WERI-Rb-1 (cell line): ENCODE data around the gene ATP5F1E.
A peak's percentile ranks its signal among the peaks of the same experiment; 100 is the strongest.

Experiments
- DNase-seq: peaks from one replicate; pipeline ENCODE4 v3.0.0-alpha.2; 2020
- H3K27ac ChIP-seq: fragments of 250-450 bp; sonication (Bioruptor Pico); 2 replicates; pipeline ENCODE4 v1.5.1; 2020; ENCODE audit warnings: mild to moderate bottlenecking, moderate library complexity
- H3K27me3 ChIP-seq: fragments of 250-450 bp; sonication (Bioruptor Pico); 2 replicates; pipeline ENCODE4 v1.5.1; 2021; ENCODE audit warnings: mild to moderate bottlenecking, low read depth, moderate library complexity; ENCODE audit not compliant: insufficient read depth, severe bottlenecking
- H3K36me3 ChIP-seq: fragments of 250-450 bp; sonication (Bioruptor Pico); 2 replicates; pipeline ENCODE4 v1.5.1; 2020; ENCODE audit warnings: mild to moderate bottlenecking, moderate library complexity
- H3K4me3 ChIP-seq: 2 replicates; pipeline ENCODE4 v1.5.1; 2011; ENCODE audit warnings: low read depth, mild to moderate bottlenecking, control low read depth, low read length
- H3K9me3 ChIP-seq: fragments of 250-450 bp; sonication (Bioruptor Pico); 2 replicates; pipeline ENCODE4 v1.5.1; 2021; ENCODE audit warnings: mild to moderate bottlenecking, moderate library complexity; ENCODE audit not compliant: severe bottlenecking
- TF ChIP-seq, protein P1 (sequence below): IDR thresholded peaks from 2 replicates; pipeline ENCODE4 v1.5.1; 2011; ENCODE audit warnings: low read depth, mild to moderate bottlenecking, control low read depth, inconsistent platforms, low read length

ATP5F1E gene

DNA sequence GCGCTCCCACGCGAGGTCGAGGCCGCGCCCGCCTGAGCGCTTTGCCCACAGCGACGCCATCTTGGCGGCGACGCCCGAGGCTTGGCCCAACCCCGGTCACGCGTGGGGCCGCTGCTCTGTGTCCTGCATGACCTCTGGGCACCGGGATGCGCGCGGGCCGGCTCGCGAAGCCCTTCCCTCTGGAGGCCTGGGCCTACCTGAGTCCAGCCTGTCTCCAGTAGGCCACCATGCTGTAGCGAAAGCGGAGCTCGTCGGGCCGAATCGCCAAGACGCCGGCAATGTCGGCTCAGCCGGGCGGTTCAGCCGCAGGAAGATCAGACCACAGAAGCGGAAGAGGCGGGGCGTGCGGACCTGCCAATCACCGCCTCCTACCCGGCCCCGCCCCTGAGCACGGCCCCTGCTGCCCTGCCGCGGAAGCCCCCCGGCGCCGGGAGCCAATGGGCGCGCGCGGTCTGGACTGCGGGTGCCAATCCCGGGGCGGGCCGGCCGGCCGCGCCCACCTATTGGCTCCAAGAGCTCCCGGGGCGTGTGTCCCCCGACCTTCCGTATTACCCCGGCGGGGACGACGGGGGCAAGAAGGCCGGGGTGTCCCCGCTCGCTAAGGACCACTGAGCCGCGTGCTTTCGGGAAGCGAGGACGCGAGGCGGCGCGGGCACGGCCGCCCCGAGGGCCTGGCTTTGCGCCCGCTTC lies at the start of gene ATP5F1E:
Gene ATP5F1E, minus strand, starts transcription at position 313 of the 690 bp plus-strand sequence. Its CDS starts 84 bp downstream, at position 229.
- H3K36me3 ChIP-seq, result peaks cover 80% of the 10 kb centered on the region

DNA sequence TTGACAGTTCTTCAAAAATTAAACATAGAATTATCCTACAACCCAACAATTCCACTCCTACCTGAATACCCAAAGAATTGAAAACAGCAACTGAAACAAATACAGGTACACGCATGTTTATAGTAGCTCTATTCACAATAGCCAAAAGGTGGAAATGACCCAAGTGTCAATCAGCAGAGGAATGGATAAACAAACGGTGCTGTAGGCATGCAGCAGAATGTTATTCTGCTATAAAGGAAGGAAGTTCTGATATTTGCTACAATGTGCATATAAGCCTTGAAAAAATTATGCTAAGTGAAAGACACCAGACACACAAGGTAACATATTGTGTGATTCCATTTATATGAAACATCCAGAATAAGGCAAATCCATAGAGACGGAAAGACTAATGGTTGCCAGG lies 48.9 kb upstream of the ATP5F1E start:
- H3K27ac ChIP-seq, result no peak overlapping the region
- H3K9me3 ChIP-seq, result no peaks in the 10 kb centered on the region
- no peaks in the 10 kb centered on the region for H3K27me3 ChIP-seq
- no peak for DNase-seq
- TF ChIP-seq, protein P1, sequence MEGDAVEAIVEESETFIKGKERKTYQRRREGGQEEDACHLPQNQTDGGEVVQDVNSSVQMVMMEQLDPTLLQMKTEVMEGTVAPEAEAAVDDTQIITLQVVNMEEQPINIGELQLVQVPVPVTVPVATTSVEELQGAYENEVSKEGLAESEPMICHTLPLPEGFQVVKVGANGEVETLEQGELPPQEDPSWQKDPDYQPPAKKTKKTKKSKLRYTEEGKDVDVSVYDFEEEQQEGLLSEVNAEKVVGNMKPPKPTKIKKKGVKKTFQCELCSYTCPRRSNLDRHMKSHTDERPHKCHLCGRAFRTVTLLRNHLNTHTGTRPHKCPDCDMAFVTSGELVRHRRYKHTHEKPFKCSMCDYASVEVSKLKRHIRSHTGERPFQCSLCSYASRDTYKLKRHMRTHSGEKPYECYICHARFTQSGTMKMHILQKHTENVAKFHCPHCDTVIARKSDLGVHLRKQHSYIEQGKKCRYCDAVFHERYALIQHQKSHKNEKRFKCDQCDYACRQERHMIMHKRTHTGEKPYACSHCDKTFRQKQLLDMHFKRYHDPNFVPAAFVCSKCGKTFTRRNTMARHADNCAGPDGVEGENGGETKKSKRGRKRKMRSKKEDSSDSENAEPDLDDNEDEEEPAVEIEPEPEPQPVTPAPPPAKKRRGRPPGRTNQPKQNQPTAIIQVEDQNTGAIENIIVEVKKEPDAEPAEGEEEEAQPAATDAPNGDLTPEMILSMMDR, result no peak
- no peak overlapping the region for H3K4me3 ChIP-seq
- no peaks in the 10 kb centered on the region for H3K36me3 ChIP-seq

More for the DNA sequence above, at the start of gene ATP5F1E:
- DNase-seq, result peak; percentile 96
- H3K4me3 ChIP-seq, result peak within 1 kb of the TSS; percentile 84
- no peaks in the 10 kb centered on the region for H3K9me3 ChIP-seq
- H3K27ac ChIP-seq, result peak within 1 kb of the TSS; percentile 90
- H3K27me3 ChIP-seq, result no peaks in the 10 kb centered on the region
- TF ChIP-seq, protein P1, result no peak

DNA sequence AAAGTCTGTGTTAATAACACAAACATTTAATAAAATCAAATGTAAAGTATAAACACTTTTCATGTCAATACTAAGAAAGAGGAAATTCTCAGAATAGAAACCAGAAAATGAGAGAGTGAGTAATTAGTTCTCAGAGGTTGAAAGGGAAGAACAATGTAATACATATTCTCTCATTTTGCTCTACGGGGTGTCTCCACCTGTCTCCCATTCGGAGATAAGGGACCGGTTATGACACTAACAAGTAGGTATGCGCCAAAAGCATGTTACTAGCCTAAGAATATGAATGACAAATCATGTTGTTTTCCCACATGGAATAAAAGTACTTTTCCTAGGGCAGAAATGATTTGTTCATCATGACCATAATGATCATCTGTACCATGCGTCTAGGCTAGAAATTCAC lies 46.1 kb upstream of the ATP5F1E start:
- no peak for DNase-seq
- Histone ChIP-seq H3K36me3 (no peaks in the 10 kb centered on the region), H3K4me3 (no peak overlapping the region), H3K27ac (no peak overlapping the region), H3K27me3 (no peaks in the 10 kb centered on the region), H3K9me3 (no peaks in the 10 kb centered on the region)
- TF ChIP-seq, protein P1, result no peak

DNA sequence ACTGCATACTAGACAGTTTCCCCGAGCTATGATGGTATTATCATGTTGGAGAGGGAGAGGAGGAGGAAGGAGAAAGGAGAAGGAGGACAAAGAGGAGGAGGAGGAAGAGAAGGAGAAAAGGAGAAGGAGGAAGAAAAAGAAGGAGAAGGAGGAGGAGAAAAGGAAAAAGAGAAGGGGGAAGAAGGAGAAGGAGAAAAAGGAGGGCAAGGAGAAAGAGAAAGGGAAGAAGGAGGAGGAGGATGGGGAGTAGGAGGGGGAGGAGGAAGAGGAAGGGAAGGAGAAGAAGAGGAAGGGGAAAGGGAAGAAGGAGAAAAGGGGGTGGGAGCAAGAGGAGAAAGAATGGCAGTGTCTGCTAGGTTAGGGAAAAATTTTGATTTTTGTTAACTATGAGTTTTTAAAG lies 45.6 kb upstream of the ATP5F1E start:
- H3K4me3 ChIP-seq, result no peak overlapping the region
- H3K27me3 ChIP-seq, result no peaks in the 10 kb centered on the region
- TF ChIP-seq, protein P1, result no peak
- no peaks in the 10 kb centered on the region for H3K36me3 ChIP-seq
- H3K9me3 ChIP-seq, result no peaks in the 10 kb centered on the region
- H3K27ac ChIP-seq, result no peak overlapping the region
- DNase-seq, result no peak

DNA sequence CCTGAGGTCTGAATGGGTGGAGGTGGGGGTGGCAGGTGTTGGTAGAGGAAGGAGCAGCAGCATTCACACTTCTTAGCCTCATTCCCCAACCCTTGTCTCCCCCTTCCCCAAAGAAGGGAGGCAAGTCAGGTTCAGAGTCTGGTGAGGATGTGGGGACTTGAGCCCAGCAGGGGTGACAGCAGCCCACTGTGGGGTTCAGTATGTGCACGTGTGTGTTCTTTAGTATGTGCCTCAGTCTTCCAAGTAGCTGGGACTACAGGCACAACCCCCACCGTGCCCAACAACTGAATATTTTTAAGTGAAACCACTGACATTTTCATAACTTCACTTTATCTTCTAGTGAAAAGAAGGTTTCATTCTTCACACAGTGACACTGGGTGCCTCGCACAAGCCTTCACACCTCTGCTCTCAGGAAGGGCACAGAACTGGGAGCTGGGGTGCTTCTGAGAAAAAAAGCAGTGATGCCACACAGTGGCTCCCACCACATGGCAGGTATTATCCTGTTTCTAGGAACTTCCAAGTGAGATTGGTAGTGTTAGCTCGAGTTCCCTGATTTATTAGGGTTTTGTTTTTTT lies 43.9 kb upstream of the ATP5F1E start:
- no peaks in the 10 kb centered on the region for H3K27me3 ChIP-seq
- TF ChIP-seq, protein P1, result no peak
- DNase-seq, result no peak
- H3K36me3 ChIP-seq, result no peaks in the 10 kb centered on the region
- H3K9me3 ChIP-seq, result no peaks in the 10 kb centered on the region
- H3K27ac ChIP-seq, result no peak overlapping the region
- H3K4me3 ChIP-seq, result no peak overlapping the region
